ENCODE results near the gene HACD3.

Gene HACD3

DNA sequence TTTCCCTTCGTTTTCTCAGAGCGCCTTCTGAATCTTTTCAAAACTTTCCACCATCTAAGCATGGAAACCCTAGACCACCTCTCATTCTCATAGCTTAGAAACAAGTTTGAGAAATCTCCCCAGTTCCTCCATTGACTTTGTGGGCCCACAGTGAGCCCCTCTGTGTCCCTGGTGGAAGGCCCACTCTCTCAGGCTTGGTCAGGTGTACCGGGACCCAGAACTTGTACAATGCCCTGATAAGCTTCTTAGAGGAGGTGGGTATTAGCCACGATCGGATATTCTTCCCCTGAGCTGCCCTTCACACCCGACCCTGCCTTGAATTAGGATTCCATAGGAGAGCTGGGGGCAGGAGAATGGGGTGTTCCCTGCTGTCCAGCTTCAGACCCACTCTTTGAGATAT lies 91.4 kb downstream of the HACD3 start, which contains the start of gene SLC24A1:
Gene SLC24A1 (plus strand): TSS at position 301 of the 400 bp plus-strand sequence. CDS start 2,143 bp downstream, outside the sequence.
- DNase-seq (ENCODE audit: low spot score), result no peak
- Histone ChIP-seq H3K4me3 (no peak within 1 kb of the TSS), H3K27ac (no peak within 1 kb of the TSS)
- TF ChIP-seq, protein P1, sequence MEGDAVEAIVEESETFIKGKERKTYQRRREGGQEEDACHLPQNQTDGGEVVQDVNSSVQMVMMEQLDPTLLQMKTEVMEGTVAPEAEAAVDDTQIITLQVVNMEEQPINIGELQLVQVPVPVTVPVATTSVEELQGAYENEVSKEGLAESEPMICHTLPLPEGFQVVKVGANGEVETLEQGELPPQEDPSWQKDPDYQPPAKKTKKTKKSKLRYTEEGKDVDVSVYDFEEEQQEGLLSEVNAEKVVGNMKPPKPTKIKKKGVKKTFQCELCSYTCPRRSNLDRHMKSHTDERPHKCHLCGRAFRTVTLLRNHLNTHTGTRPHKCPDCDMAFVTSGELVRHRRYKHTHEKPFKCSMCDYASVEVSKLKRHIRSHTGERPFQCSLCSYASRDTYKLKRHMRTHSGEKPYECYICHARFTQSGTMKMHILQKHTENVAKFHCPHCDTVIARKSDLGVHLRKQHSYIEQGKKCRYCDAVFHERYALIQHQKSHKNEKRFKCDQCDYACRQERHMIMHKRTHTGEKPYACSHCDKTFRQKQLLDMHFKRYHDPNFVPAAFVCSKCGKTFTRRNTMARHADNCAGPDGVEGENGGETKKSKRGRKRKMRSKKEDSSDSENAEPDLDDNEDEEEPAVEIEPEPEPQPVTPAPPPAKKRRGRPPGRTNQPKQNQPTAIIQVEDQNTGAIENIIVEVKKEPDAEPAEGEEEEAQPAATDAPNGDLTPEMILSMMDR (IDR thresholded peaks at IDR 0.05), result no peak

DNA sequence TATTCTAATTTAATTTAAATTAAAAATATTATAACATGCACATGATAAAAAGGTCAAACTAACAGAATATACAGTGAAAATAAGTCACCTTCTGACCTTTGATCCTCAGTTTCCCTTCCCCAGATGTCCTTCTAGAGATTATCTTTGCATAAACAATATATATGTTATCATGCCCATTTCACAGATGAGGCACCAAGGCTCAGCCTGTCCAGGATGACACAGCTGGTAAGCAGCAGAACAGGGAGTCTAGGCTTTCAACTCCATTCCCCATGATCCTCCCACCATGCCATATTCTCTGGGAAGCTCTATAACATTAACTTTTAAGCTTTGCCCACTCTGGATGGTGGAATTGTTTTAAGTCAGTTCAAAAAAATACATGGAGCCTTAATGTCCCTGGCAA lies 92.8 kb downstream of the HACD3 start:
- DNase-seq (ENCODE audit: low spot score), result no peak
- TF ChIP-seq, protein P1 (IDR thresholded peaks at IDR 0.05), result no peak
- no peak overlapping the region for H3K27ac ChIP-seq
- H3K4me3 ChIP-seq, result no peak overlapping the region

DNA sequence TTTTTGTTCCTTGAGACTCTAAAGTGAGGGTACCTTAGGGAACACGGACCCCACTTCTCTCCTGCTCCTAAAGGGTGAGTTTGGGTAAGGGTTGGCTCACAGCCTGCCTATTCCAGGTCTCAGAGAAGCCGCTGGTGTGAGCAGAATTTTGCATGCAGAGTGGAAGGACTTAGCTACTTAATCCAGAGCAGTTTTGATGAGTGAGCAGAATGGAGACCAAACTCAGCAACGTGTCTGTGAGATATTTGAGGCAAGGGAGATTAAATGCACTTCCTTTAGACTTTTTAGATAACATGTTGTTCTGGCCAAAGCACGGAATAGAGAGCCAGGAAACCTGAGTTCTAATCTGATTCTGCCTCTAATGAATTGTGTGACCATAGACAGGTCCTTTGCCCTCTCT lies 96.6 kb downstream of the HACD3 start:
- TF ChIP-seq, protein P1 (IDR thresholded peaks at IDR 0.05), result no peak

More for the DNA sequence above, 96.6 kb downstream of the HACD3 start:
- Histone ChIP-seq H3K27ac (no peak overlapping the region), H3K4me3 (no peak overlapping the region)
- DNase-seq (ENCODE audit: low spot score), result no peak

All from coronary artery (tissue), 2 donors.